Astrocyte (in vitro differentiated cells and primary cell): ENCODE results near the gene TMEM59.

Experiments
- EZH2 ChIP-seq: IDR thresholded peaks from 2 replicates; pipeline ENCODE4 v1.6.1; 2012; ENCODE audit warnings: mild to moderate bottlenecking, low read length, inconsistent platforms; ENCODE audit not compliant: insufficient read depth
- TF ChIP-seq, protein P1 (sequence below): IDR thresholded peaks from 2 replicates; pipeline ENCODE4 v1.5.1; 2011; ENCODE audit warnings: low read depth, mild to moderate bottlenecking, inconsistent platforms, low read length, moderate library complexity; ENCODE audit not compliant: insufficient read depth

DNA sequence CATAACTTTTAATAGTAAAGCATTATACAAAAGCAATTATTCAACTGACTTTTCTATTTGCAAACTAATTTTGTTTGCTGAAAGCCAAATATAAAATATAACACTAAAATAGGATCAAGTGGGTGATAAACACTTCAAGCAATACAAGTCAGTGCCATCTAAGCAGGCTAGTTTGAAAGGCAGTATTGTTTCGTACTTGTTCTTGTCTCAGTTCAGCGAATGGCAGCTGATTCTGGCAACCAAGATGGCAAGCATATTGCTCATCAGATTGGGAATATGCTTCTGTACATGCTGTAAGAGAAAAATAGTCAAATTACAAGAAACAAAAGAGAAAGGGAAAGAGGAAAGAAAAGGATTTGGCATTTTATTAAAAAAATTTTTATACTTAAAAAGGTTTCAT, 7.5 kb downstream of the TMEM59 start:
- TF ChIP-seq, protein P1, sequence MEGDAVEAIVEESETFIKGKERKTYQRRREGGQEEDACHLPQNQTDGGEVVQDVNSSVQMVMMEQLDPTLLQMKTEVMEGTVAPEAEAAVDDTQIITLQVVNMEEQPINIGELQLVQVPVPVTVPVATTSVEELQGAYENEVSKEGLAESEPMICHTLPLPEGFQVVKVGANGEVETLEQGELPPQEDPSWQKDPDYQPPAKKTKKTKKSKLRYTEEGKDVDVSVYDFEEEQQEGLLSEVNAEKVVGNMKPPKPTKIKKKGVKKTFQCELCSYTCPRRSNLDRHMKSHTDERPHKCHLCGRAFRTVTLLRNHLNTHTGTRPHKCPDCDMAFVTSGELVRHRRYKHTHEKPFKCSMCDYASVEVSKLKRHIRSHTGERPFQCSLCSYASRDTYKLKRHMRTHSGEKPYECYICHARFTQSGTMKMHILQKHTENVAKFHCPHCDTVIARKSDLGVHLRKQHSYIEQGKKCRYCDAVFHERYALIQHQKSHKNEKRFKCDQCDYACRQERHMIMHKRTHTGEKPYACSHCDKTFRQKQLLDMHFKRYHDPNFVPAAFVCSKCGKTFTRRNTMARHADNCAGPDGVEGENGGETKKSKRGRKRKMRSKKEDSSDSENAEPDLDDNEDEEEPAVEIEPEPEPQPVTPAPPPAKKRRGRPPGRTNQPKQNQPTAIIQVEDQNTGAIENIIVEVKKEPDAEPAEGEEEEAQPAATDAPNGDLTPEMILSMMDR: no peak
- TF ChIP-seq EZH2: no peak
